SK-N-SH treated with all-trans-retinoic acid at 6 μM for 48 hours (cell line): ENCODE measurements around the gene HSPA8.

ENCODE experiments used
- ATAC-seq: fragments of 200-7000 bp; cut with Tn5 transposase; 3 replicates; pipeline ENCODE4 v1.9.1; 2020; ENCODE audit warnings: mild to moderate bottlenecking, moderate library complexity
- ARNTL ChIP-seq: fragments of 450-650 bp; formaldehyde crosslinking; IDR thresholded peaks from 2 replicates; pipeline ENCODE4 v1.5.0; 2020; ENCODE audit warnings: low read depth, mild to moderate bottlenecking, moderate library complexity, borderline replicate concordance
- CREB5 ChIP-seq: fragments of 250-450 bp; sonication (Bioruptor Pico); IDR thresholded peaks from 2 replicates; pipeline ENCODE4 v1.5.1; 2020; ENCODE audit warnings: low read depth, mild to moderate bottlenecking, moderate library complexity
- CSDC2 ChIP-seq: fragments of 250-450 bp; sonication (Bioruptor Pico); IDR thresholded peaks from 2 replicates; pipeline ENCODE4 v1.5.0; 2020; ENCODE audit warnings: mild to moderate bottlenecking, moderate library complexity
- CSRNP3 ChIP-seq: fragments of 250-450 bp; sonication (Bioruptor Pico); IDR thresholded peaks from 2 replicates; pipeline ENCODE4 v1.5.1; 2021; ENCODE audit warnings: mild to moderate bottlenecking, moderate library complexity
- ESRRG ChIP-seq: fragments of 250-450 bp; sonication (Bioruptor Pico); IDR thresholded peaks from 2 replicates; pipeline ENCODE4 v1.6.1; 2021; ENCODE audit warnings: mild to moderate bottlenecking
- GLIS3 ChIP-seq: fragments of 250-450 bp; sonication (Bioruptor Pico); IDR thresholded peaks from 2 replicates; pipeline ENCODE4 v1.5.0; 2020; ENCODE audit warnings: mild to moderate bottlenecking, moderate library complexity
- ISL1 ChIP-seq: fragments of 250-450 bp; sonication (Bioruptor Pico); IDR thresholded peaks from 2 replicates; pipeline ENCODE4 v2.1.2; 2022; ENCODE audit warnings: mild to moderate bottlenecking, moderate library complexity
- OSR1 ChIP-seq: fragments of 250-450 bp; sonication (Bioruptor Pico); IDR thresholded peaks from 2 replicates; pipeline ENCODE4 v1.8.0; 2022; ENCODE audit warnings: moderate library complexity, mild to moderate bottlenecking, inconsistent platforms
- PATZ1 ChIP-seq: fragments of 250-450 bp; sonication (Bioruptor Pico); IDR thresholded peaks from 2 replicates; pipeline ENCODE4 v1.8.0; 2020; ENCODE audit warnings: mild to moderate bottlenecking, moderate library complexity, borderline replicate concordance
- POU6F1 ChIP-seq: fragments of 250-450 bp; sonication (Bioruptor Pico); IDR thresholded peaks from 2 replicates; pipeline ENCODE4 v1.8.0; 2021; ENCODE audit warnings: low read depth, mild to moderate bottlenecking, moderate library complexity, borderline replicate concordance
- RARB ChIP-seq: fragments of 250-450 bp; sonication (Bioruptor Pico); IDR thresholded peaks from 2 replicates; pipeline ENCODE4 v1.8.0; 2021; ENCODE audit warnings: mild to moderate bottlenecking, moderate library complexity
- SNAI2 ChIP-seq: fragments of 250-450 bp; sonication (Bioruptor Pico); IDR thresholded peaks from 2 replicates; pipeline ENCODE4 v1.5.0; 2020; ENCODE audit warnings: mild to moderate bottlenecking, moderate library complexity
- TCF4 ChIP-seq: fragments of 250-450 bp; sonication (Bioruptor Pico); IDR thresholded peaks from 2 replicates; pipeline ENCODE4 v1.8.0; 2021; ENCODE audit warnings: mild to moderate bottlenecking, moderate library complexity, borderline replicate concordance
- TOX ChIP-seq: fragments of 250-450 bp; sonication (Bioruptor Pico); IDR thresholded peaks from 2 replicates; pipeline ENCODE4 v1.8.0; 2021; ENCODE audit warnings: mild to moderate bottlenecking, moderate library complexity, borderline replicate concordance
- TSHZ2 ChIP-seq: fragments of 250-450 bp; sonication (Bioruptor Pico); IDR thresholded peaks from 2 replicates; pipeline ENCODE4 v1.5.0; 2020; ENCODE audit warnings: mild to moderate bottlenecking, moderate library complexity
- ZFP30 ChIP-seq: fragments of 450-650 bp; formaldehyde crosslinking; IDR thresholded peaks from 2 replicates; pipeline ENCODE4 v1.5.0; 2022; ENCODE audit warnings: mild to moderate bottlenecking, moderate library complexity
- ZNF565 ChIP-seq: fragments of 450-650 bp; formaldehyde crosslinking; conservative IDR thresholded peaks from 2 replicates; pipeline ENCODE4 v1.5.0; 2020; ENCODE audit warnings: low read depth, mild to moderate bottlenecking, moderate library complexity
- ZNF70 ChIP-seq: fragments of 450-650 bp; formaldehyde crosslinking; IDR thresholded peaks from 2 replicates; pipeline ENCODE4 v1.5.0; 2020; ENCODE audit warnings: mild to moderate bottlenecking, moderate library complexity

HSPA8 gene

GRCh38 chr11:123040111-123040432 is 21.9 kb downstream of the HSPA8 start:
- TF ChIP-seq ISL1 (CRISPR knock-in tag) (peak; percentile 22; the same call in 1 of the 2 replicates), TSHZ2 (peak; percentile 12; the same call in 1 of the 2 replicates), ARNTL (CRISPR knock-in tag) (no peak), SNAI2 (peak; percentile 5; the same call in 1 of the 2 replicates), ESRRG (CRISPR knock-in tag) (no peak), ZNF565 (CRISPR knock-in tag) (no peak), POU6F1 (CRISPR knock-in tag) (no peak)
- ATAC-seq = peak; percentile 92

- TF ChIP-seq POU6F1 (CRISPR knock-in tag) = no peak
- TF ChIP-seq TOX (CRISPR knock-in tag) = no peak
- no peak for TF ChIP-seq GLIS3 (CRISPR knock-in tag)
- no peak for TF ChIP-seq ZNF70 (CRISPR knock-in tag)
- no peak for TF ChIP-seq ZNF565 (CRISPR knock-in tag)
- TF ChIP-seq ZFP30 (CRISPR knock-in tag) = no peak
- TF ChIP-seq ESRRG (CRISPR knock-in tag) = no peak
- no peak for TF ChIP-seq CSRNP3 (CRISPR knock-in tag)
- TF ChIP-seq CSDC2 (CRISPR knock-in tag) = no peak
- TF ChIP-seq OSR1 (CRISPR knock-in tag) = no peak
- no peak for TF ChIP-seq TCF4 (CRISPR knock-in tag)
- TF ChIP-seq, all 23 proteins: peak for 0
- no peak for ATAC-seq
Observed at GRCh38 chr11:123035831-123036230, 26.1 kb downstream of the HSPA8 start.

GRCh38 chr11:123034597-123034996 is 27.3 kb downstream of the HSPA8 start:
- no peak for ATAC-seq

More at GRCh38 chr11:123034597-123034996, 27.3 kb downstream of the HSPA8 start:
- TF ChIP-seq OSR1 (CRISPR knock-in tag) (no peak), ZNF565 (CRISPR knock-in tag) (no peak), ZNF70 (CRISPR knock-in tag) (no peak), RARB (CRISPR knock-in tag) (no peak), ESRRG (CRISPR knock-in tag) (no peak), PATZ1 (CRISPR knock-in tag) (no peak), CREB5 (CRISPR knock-in tag) (no peak), CSDC2 (CRISPR knock-in tag) (no peak), TOX (CRISPR knock-in tag) (no peak)
